Measurements from ENCODE around the gene ENOX2. TPM values are rescaled to one million over a fixed set of nuclear protein-coding genes. Genes with fewer than 3 reads are reported as not detected.

The ENOX2 gene
- total and polyA plus RNA-seq, 2 of the 13 experiments (the other 11 are each of a cell fraction or from before 2014, with no cell fraction given), result 5.9 to 8.5 TPM

- H3K4me3 ChIP-seq (replicated peaks in 1 of 3; ENCODE audit: insufficient read depth in 1 of 3, low read depth in 2 of 3, low read length in 3 of 3), result no peak overlapping the region
- H4K20me1 ChIP-seq (ENCODE audit: insufficient read depth, low read length), result no peaks in the 10 kb centered on the region
- no peaks in the 10 kb centered on the region for H3K9me3 ChIP-seq (ENCODE audit: low read length)
- TF ChIP-seq ZNF619 (CRISPR knock-in tag; IDR thresholded peaks at IDR 0.05) (no peak), ZNF891 (CRISPR knock-in tag; IDR thresholded peaks at IDR 0.05) (no peak), KLF16 (CRISPR knock-in tag; IDR thresholded peaks at IDR 0.05) (no peak), KLF15 (CRISPR knock-in tag; IDR thresholded peaks at IDR 0.05; ENCODE audit: borderline replicate concordance) (no peak), ZNF572 (CRISPR knock-in tag; IDR thresholded peaks at IDR 0.05) (no peak), HNRNPH1 (optimal IDR thresholded peaks at IDR 0.05; ENCODE audit: low read depth, low read length) (no peak), ZNF782 (CRISPR knock-in tag; IDR thresholded peaks at IDR 0.05; ENCODE audit: borderline replicate concordance) (no peak), ZNF20 (CRISPR knock-in tag; IDR thresholded peaks at IDR 0.05) (no peak), ZNF30 (CRISPR knock-in tag; IDR thresholded peaks at IDR 0.05) (no peak), MTF1 (CRISPR knock-in tag; IDR thresholded peaks at IDR 0.05) (no peak), RFXAP (CRISPR knock-in tag; IDR thresholded peaks at IDR 0.05; ENCODE audit: borderline replicate concordance) (no peak), ZNF616 (CRISPR knock-in tag; IDR thresholded peaks at IDR 0.05; ENCODE audit: low read depth) (no peak)
- TF ChIP-seq, protein P1, sequence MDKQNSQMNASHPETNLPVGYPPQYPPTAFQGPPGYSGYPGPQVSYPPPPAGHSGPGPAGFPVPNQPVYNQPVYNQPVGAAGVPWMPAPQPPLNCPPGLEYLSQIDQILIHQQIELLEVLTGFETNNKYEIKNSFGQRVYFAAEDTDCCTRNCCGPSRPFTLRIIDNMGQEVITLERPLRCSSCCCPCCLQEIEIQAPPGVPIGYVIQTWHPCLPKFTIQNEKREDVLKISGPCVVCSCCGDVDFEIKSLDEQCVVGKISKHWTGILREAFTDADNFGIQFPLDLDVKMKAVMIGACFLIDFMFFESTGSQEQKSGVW (CRISPR knock-in tag; IDR thresholded peaks at IDR 0.05; ENCODE audit: borderline replicate concordance), result no peak
- TF ChIP-seq, protein P2, sequence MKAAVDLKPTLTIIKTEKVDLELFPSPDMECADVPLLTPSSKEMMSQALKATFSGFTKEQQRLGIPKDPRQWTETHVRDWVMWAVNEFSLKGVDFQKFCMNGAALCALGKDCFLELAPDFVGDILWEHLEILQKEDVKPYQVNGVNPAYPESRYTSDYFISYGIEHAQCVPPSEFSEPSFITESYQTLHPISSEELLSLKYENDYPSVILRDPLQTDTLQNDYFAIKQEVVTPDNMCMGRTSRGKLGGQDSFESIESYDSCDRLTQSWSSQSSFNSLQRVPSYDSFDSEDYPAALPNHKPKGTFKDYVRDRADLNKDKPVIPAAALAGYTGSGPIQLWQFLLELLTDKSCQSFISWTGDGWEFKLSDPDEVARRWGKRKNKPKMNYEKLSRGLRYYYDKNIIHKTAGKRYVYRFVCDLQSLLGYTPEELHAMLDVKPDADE (CRISPR knock-in tag; IDR thresholded peaks at IDR 0.05), result no peak
- TF ChIP-seq, protein P3, sequence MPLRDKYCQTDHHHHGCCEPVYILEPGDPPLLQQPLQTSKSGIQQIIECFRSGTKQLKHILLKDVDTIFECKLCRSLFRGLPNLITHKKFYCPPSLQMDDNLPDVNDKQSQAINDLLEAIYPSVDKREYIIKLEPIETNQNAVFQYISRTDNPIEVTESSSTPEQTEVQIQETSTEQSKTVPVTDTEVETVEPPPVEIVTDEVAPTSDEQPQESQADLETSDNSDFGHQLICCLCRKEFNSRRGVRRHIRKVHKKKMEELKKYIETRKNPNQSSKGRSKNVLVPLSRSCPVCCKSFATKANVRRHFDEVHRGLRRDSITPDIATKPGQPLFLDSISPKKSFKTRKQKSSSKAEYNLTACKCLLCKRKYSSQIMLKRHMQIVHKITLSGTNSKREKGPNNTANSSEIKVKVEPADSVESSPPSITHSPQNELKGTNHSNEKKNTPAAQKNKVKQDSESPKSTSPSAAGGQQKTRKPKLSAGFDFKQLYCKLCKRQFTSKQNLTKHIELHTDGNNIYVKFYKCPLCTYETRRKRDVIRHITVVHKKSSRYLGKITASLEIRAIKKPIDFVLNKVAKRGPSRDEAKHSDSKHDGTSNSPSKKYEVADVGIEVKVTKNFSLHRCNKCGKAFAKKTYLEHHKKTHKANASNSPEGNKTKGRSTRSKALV (CRISPR knock-in tag; IDR thresholded peaks at IDR 0.05), result no peak
- no peak overlapping the region for H3K9ac ChIP-seq (ENCODE audit: insufficient read depth, low read depth, low read length)
- peaks cover 9% of the 10 kb centered on the region for H3K4me1 ChIP-seq (ENCODE audit: insufficient read depth, low read length)
- BruUV-seq (replicated peaks), result no TSS peak
- H3K27me3 ChIP-seq (ENCODE audit: control insufficient read depth in 1 of 2, insufficient read depth in 2 of 2, low read length in 2 of 2), result no peaks in the 10 kb centered on the region
- DNase-seq (ENCODE audit: low spot score) (no peak), FAIRE-seq (no peak), ATAC-seq (no peak)
- H3K79me2 ChIP-seq (ENCODE audit: insufficient read depth, low read length), result no peaks in the 10 kb centered on the region
- no peak overlapping the region for H2AFZ ChIP-seq (ENCODE audit: low read length)
- H3K36me3 ChIP-seq (replicated peaks in 1 of 2; ENCODE audit: control insufficient read depth in 1 of 2, insufficient read depth in 2 of 2, low read length in 2 of 2), result no peaks in the 10 kb centered on the region
- ChIA-PET POLR2A (no interaction called here), CTCF (ENCODE audit: low intra/inter-chr PET ratio, low total read pairs) (no interaction called here)
- in situ Hi-C loops (cut with HindIII; ENCODE audit: extremely low pct_ligation_motif_present, low pct_unique_long_range_greater_than_20kb) (no loop called here), intact Hi-C loops (cut with micrococcal nuclease; ENCODE audit: unreplicated experiment) (no loop called here)
- H3K4me2 ChIP-seq (ENCODE audit: low read depth, low read length), result no peak overlapping the region
- H3K27ac ChIP-seq (ENCODE audit: extremely low read length, insufficient read depth, low read length), result no peak overlapping the region
- WGBS (ENCODE audit: low lambda C conversion rate), result 88% methylated on average over 5 of the region's 6 CpGs
Observed at GRCh38 chrX:130719413-130719812, 183.6 kb downstream of the ENOX2 start.

Data from HepG2 (cell line).